HG03175 (cell line): ENCODE data around the gene GAGE12G.
"Not testable (repeated sequence)": the region's sequence is repeated elsewhere in the genome, so short reads cannot be mapped to it uniquely, and the experiment has no call there.

Experiments used
- ATAC-seq: cut with Tn5 transposase; IDR thresholded peaks from one replicate; pipeline ENCODE4 v1.9.1; 2021; ENCODE audit warnings: mild to moderate bottlenecking, moderate library complexity; ENCODE audit not compliant: unreplicated experiment

Gene GAGE12G

GRCh38 chrX:49570100-49570499 is at the start of gene GAGE12G:
Gene GAGE12G, plus strand, starts transcription at chrX:49570400. Its CDS starts 1,155 bp downstream, at chrX:49571555.
- not testable (repeated sequence) for ATAC-seq

GRCh38 chrX:49531877-49532276 is 38.3 kb upstream of the GAGE12G start, which contains the start of gene GAGE12C:
Gene GAGE12C, plus strand, starts transcription at chrX:49532177. Its CDS starts 1,155 bp downstream, at chrX:49533332.
- not testable (repeated sequence) for ATAC-seq

- not testable (repeated sequence) for ATAC-seq
These were observed 28.8 kb upstream of the GAGE12G start, which contains the start of gene GAGE12D for GRCh38 chrX:49541433-49541832. Gene GAGE12D, plus strand, starts transcription at chrX:49541733. Its CDS starts 1,155 bp downstream, at chrX:49542888.

GRCh38 chrX:49550989-49551388 is 19.2 kb upstream of the GAGE12G start, which contains the start of gene GAGE12E:
Gene GAGE12E, plus strand, starts transcription at chrX:49551289. Its CDS starts 1,155 bp downstream, at chrX:49552444.
- not testable (repeated sequence) for ATAC-seq

- not testable (repeated sequence) for ATAC-seq
These were observed 9.7 kb upstream of the GAGE12G start, which contains the start of gene GAGE12F for GRCh38 chrX:49560542-49560941. Gene GAGE12F, plus strand, starts transcription at chrX:49560842. Its CDS starts 1,155 bp downstream, at chrX:49561997.

- not testable (repeated sequence) for ATAC-seq
These were observed 1.5 kb upstream of the GAGE12G start for GRCh38 chrX:49568728-49569127.

GRCh38 chrX:49569152-49569551 is 1.0 kb upstream of the GAGE12G start:
- ATAC-seq, result not testable (repeated sequence)

- not testable (repeated sequence) for ATAC-seq
These were observed 9.4 kb downstream of the GAGE12G start, which contains the start of gene GAGE12H for GRCh38 chrX:49579649-49580048. Gene GAGE12H, plus strand, starts transcription at chrX:49579949. Its CDS starts 1,155 bp downstream, at chrX:49581104.

- ATAC-seq, result not testable (repeated sequence)
These were observed 19.0 kb downstream of the GAGE12G start, which contains the start of gene GAGE2A for GRCh38 chrX:49589196-49589595. Gene GAGE2A, plus strand, starts transcription at chrX:49589496. Its CDS starts 1,155 bp downstream, at chrX:49590651.

GRCh38 chrX:49589769-49590478 is 19.7 kb downstream of the GAGE12G start:
- ATAC-seq, result not testable (repeated sequence)

GRCh38 chrX:49590488-49590887 is 20.3 kb downstream of the GAGE12G start:
- ATAC-seq, result not testable (repeated sequence)

GRCh38 chrX:49598720-49599119 is 28.5 kb downstream of the GAGE12G start, which contains the start of gene GAGE1:
Gene GAGE1, plus strand, starts transcription at chrX:49599020. Its CDS starts 1,155 bp downstream, at chrX:49600175.
- ATAC-seq, result not testable (repeated sequence)

GRCh38 chrX:49610718-49611310 is 40.6 kb downstream of the GAGE12G start:
- ATAC-seq, result no peak

- ATAC-seq, result no peak
These were observed 48.4 kb downstream of the GAGE12G start for GRCh38 chrX:49618574-49618973.
